PFSK-1 (cell line): ENCODE data around the gene KRTAP10-10.

Source experiments
- FOXP2 ChIP-seq: optimal IDR thresholded peaks from 2 replicates; pipeline ENCODE3; 2011; ENCODE audit warnings: borderline replicate concordance, control low read depth, inconsistent platforms; ENCODE audit not compliant: insufficient read depth; ENCODE audit errors: extremely low read length, extremely low read depth
- POLR2AphosphoS5 ChIP-seq: IDR thresholded peaks from 2 replicates; pipeline ENCODE4 v1.6.1; 2012; ENCODE audit warnings: low read depth, mild to moderate bottlenecking, control low read depth, low read length, moderate library complexity
- REST ChIP-seq, 2 experiments: IDR thresholded peaks; 2 replicates each; pipeline versions ENCODE4 v1.6.1 to v1.8.0; 2011 to 2012; ENCODE audit warnings: low read depth in 2 of 2, low read length in 2 of 2, control low read depth in 1 of 2, inconsistent platforms in 1 of 2, mild to moderate bottlenecking in 1 of 2, moderate library complexity in 1 of 2; ENCODE audit not compliant: insufficient read depth in 1 of 2
- SIN3A ChIP-seq: IDR thresholded peaks from 2 replicates; pipeline ENCODE4 v1.6.1; 2012; ENCODE audit warnings: mild to moderate bottlenecking, low read length, moderate library complexity, borderline replicate concordance; ENCODE audit not compliant: insufficient read depth
- TAF1 ChIP-seq: IDR thresholded peaks from 2 replicates; pipeline ENCODE4 v1.6.1; 2012; ENCODE audit warnings: low read length, control low read depth, borderline replicate concordance; ENCODE audit not compliant: insufficient read depth

- no peak for TF ChIP-seq REST (IDR thresholded peaks at IDR 0.05; ENCODE audit: insufficient read depth in 1 of 2, low read depth in 2 of 2, low read length in 2 of 2)
- TF ChIP-seq POLR2AphosphoS5, result no peak
- TF ChIP-seq TAF1, result no peak
- TF ChIP-seq SIN3A, result no peak
- TF ChIP-seq FOXP2, result no peak
Measured at GRCh38 chr21:44615466-44615865, 21.7 kb upstream of the KRTAP10-10 start.
